Lower leg skin (tissue), 3 donors: ENCODE measurements around the gene DIP2C.

Experiments used
- POLR2A ChIP-seq, 2 donors: fragments of 450-650 bp; IDR thresholded peaks; one replicate each; pipeline ENCODE4 v1.6.1; 2016 to 2017; ENCODE audit warnings: antibody characterized with exemption in 2 of 2, mild to moderate bottlenecking in 1 of 2, moderate library complexity in 1 of 2
- TF ChIP-seq, protein P1 (sequence below), 3 donors: fragments of 450-650 bp; IDR thresholded peaks; one replicate each; pipeline ENCODE4 v1.5.1; 2016; ENCODE audit warnings: antibody characterized with exemption in 3 of 3, mild to moderate bottlenecking in 3 of 3, moderate library complexity in 2 of 3

DNA sequence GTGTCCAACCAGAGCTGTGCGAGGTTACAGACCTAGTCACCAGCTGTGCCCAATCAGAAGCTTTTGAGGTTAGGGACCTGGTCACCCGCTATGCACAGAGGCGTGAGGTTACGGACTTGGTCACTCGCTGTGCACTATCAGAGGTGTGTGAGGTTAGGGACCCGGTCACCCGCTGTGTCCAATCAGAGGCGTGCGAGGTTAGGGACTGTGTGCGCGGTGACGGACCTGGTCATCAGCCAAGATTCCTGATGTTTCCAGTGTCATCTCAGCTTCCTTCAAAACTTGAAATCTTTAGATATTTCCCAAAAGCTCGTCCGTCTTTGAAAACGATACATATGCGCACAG lies 182.1 kb downstream of the DIP2C start:
- TF ChIP-seq, protein P1, sequence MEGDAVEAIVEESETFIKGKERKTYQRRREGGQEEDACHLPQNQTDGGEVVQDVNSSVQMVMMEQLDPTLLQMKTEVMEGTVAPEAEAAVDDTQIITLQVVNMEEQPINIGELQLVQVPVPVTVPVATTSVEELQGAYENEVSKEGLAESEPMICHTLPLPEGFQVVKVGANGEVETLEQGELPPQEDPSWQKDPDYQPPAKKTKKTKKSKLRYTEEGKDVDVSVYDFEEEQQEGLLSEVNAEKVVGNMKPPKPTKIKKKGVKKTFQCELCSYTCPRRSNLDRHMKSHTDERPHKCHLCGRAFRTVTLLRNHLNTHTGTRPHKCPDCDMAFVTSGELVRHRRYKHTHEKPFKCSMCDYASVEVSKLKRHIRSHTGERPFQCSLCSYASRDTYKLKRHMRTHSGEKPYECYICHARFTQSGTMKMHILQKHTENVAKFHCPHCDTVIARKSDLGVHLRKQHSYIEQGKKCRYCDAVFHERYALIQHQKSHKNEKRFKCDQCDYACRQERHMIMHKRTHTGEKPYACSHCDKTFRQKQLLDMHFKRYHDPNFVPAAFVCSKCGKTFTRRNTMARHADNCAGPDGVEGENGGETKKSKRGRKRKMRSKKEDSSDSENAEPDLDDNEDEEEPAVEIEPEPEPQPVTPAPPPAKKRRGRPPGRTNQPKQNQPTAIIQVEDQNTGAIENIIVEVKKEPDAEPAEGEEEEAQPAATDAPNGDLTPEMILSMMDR (IDR thresholded peaks at IDR 0.05) = no peak
- no peak for TF ChIP-seq POLR2A (IDR thresholded peaks at IDR 0.05)
